ENCODE measurements around the gene AKAP5. TPM values are rescaled to one million over a fixed set of nuclear protein-coding genes. Genes with fewer than 3 reads are reported as not detected.

Gene AKAP5
- total and polyA plus RNA-seq, 4 donors = 0.15 to 1.8 (median 1.2) TPM

GRCh38 chr14:64442300-64442988 is 22.9 kb upstream of the AKAP5 start:
- no peak overlapping the region for H3K9ac ChIP-seq (ENCODE audit: insufficient read depth in 1 of 2, low read length in 2 of 2)
- H3K9me3 ChIP-seq (ENCODE audit: control insufficient read depth in 4 of 4, insufficient read depth in 3 of 4, low read length in 3 of 4) = no peaks in the 10 kb centered on the region
- no peak overlapping the region for H3K4me3 ChIP-seq
- H3K36me3 ChIP-seq (ENCODE audit: control insufficient read depth in 4 of 4, insufficient read depth in 4 of 4, low read length in 4 of 4) = peaks cover 7 to 25% (median 20%) of the 10 kb centered on the region in 4 donors
- DNase-seq = peak; percentile 37 to 50 (median 44)
- peak overlapping the region in 1 of 2 donors; percentile 2 for H3K27ac ChIP-seq (ENCODE audit: low read depth in 1 of 2, low read length in 1 of 2)
- peaks cover 0 to 10% (median 0%) of the 10 kb centered on the region in 5 donors for H3K4me1 ChIP-seq (ENCODE audit: control insufficient read depth in 5 of 5, insufficient read depth in 5 of 5, low read length in 5 of 5)
- WGBS, 2 donors = 75 to 85% methylated on average over 17 of the region's 17 CpGs
- no peak for ATAC-seq (ENCODE audit: insufficient read depth, low FRiP score)
- H3K27me3 ChIP-seq (ENCODE audit: control insufficient read depth in 3 of 3, insufficient read depth in 3 of 3, low read length in 2 of 3) = no peaks in the 10 kb centered on the region
- TF ChIP-seq, protein P1, sequence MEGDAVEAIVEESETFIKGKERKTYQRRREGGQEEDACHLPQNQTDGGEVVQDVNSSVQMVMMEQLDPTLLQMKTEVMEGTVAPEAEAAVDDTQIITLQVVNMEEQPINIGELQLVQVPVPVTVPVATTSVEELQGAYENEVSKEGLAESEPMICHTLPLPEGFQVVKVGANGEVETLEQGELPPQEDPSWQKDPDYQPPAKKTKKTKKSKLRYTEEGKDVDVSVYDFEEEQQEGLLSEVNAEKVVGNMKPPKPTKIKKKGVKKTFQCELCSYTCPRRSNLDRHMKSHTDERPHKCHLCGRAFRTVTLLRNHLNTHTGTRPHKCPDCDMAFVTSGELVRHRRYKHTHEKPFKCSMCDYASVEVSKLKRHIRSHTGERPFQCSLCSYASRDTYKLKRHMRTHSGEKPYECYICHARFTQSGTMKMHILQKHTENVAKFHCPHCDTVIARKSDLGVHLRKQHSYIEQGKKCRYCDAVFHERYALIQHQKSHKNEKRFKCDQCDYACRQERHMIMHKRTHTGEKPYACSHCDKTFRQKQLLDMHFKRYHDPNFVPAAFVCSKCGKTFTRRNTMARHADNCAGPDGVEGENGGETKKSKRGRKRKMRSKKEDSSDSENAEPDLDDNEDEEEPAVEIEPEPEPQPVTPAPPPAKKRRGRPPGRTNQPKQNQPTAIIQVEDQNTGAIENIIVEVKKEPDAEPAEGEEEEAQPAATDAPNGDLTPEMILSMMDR (IDR thresholded peaks at IDR 0.05; ENCODE audit: control extremely low read depth, extremely low read depth) = no peak

DNA sequence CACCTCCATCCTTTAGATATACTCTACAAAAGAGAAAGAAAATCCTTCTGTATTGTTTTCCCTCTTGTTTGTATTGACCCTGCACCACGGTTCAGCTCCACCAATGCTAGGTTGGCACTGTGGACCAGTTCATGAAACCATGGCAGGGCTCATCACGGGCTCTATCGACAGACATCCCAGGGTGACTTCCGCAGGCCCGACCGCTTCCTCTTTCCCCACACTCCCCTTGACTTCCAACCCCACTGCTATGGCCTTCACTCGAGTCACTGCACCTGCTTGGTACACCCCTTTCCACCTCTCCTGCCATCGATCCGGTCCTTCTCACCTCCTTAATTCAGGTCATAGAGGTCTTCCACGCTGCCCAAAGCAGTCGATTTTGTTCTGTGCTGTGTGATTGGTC is 21.2 kb upstream of the AKAP5 start:
- TF ChIP-seq, protein P1 (IDR thresholded peaks at IDR 0.05; ENCODE audit: control extremely low read depth, extremely low read depth) = no peak
- H3K9ac ChIP-seq (ENCODE audit: insufficient read depth in 1 of 2, low read length in 2 of 2) = no peak overlapping the region
- no peaks in the 10 kb centered on the region for H3K9me3 ChIP-seq (ENCODE audit: control insufficient read depth in 4 of 4, insufficient read depth in 3 of 4, low read length in 3 of 4)
- H3K4me3 ChIP-seq = no peak overlapping the region
- peaks cover 0 to 20% (median 2%) of the 10 kb centered on the region in 5 donors for H3K4me1 ChIP-seq (ENCODE audit: control insufficient read depth in 5 of 5, insufficient read depth in 5 of 5, low read length in 5 of 5)
- H3K27ac ChIP-seq (ENCODE audit: low read depth in 1 of 2, low read length in 1 of 2) = no peak overlapping the region
- H3K36me3 ChIP-seq (ENCODE audit: control insufficient read depth in 4 of 4, insufficient read depth in 4 of 4, low read length in 4 of 4) = peaks cover 12 to 23% (median 21%) of the 10 kb centered on the region in 4 donors
- no peaks in the 10 kb centered on the region for H3K27me3 ChIP-seq (ENCODE audit: control insufficient read depth in 3 of 3, insufficient read depth in 3 of 3, low read length in 2 of 3)
- WGBS, 2 donors = 76 to 90% methylated on average over 11 of the region's 11 CpGs
- ATAC-seq (ENCODE audit: insufficient read depth, low FRiP score) (no peak), DNase-seq (no peak)

DNA sequence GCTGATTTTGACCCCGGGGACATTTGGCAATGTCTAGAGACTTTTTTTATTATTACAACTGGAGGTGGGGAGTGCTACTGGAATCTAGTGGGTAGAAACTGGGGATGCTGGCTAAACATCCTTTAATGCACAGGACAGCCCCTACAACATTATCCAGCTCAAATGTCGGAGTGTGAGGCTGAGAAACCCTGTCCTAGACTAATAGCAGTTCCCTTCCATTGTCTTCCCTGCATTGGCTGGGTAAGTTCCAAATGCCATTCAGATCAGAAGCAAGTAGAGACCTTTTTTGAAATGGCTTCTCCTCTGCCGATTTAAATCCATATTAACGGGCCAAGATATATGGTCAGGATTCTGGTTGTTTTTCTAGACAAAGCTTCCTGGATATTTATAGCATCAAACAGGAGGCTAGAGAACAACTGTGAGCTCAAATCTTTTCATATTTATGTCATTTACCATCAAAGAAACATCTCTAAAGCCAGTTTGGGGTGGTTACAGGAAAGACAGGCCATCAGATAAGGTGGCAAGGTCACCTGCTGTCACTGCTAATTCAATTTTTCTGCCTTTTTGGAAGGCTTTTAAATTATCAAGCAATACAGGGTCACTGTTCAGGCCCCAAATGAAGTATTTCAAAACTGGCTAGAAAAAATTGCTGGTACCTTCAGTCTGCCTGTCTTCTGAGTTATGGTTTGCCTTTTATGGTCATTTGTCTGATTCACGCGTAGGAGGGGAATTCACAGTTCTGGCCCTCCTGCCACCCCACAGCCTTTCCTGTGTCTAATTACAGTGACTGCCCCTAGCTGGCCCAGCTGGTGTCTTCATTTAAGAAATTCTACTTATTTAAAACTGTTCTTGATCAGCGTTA is 20.1 kb upstream of the AKAP5 start:
- no peaks in the 10 kb centered on the region for H3K9me3 ChIP-seq (ENCODE audit: control insufficient read depth in 4 of 4, insufficient read depth in 3 of 4, low read length in 3 of 4)
- H3K4me1 ChIP-seq (ENCODE audit: control insufficient read depth in 5 of 5, insufficient read depth in 5 of 5, low read length in 5 of 5) = peaks cover 0 to 20% (median 2%) of the 10 kb centered on the region in 5 donors
- DNase-seq (no peak), ATAC-seq (ENCODE audit: insufficient read depth, low FRiP score) (no peak)
- 86 to 88% methylated on average over 7 of the region's 7 CpGs for WGBS, 2 donors
- no peak overlapping the region for H3K27ac ChIP-seq (ENCODE audit: low read depth in 1 of 2, low read length in 1 of 2)
- H3K36me3 ChIP-seq (ENCODE audit: control insufficient read depth in 4 of 4, insufficient read depth in 4 of 4, low read length in 4 of 4) = peaks cover 18 to 32% (median 26%) of the 10 kb centered on the region in 4 donors
- H3K4me3 ChIP-seq = no peak overlapping the region
- no peaks in the 10 kb centered on the region for H3K27me3 ChIP-seq (ENCODE audit: control insufficient read depth in 3 of 3, insufficient read depth in 3 of 3, low read length in 2 of 3)
- TF ChIP-seq, protein P1 (IDR thresholded peaks at IDR 0.05; ENCODE audit: control extremely low read depth, extremely low read depth) = no peak
- no peak overlapping the region for H3K9ac ChIP-seq (ENCODE audit: insufficient read depth in 1 of 2, low read length in 2 of 2)
